ENCODE data around the gene RMI1. TPM values are rescaled to one million over a fixed set of nuclear protein-coding genes. Genes with fewer than 3 reads are reported as not detected.

Gene RMI1
- polyA plus RNA-seq, 1 experiment = 4.0 TPM

DNA sequence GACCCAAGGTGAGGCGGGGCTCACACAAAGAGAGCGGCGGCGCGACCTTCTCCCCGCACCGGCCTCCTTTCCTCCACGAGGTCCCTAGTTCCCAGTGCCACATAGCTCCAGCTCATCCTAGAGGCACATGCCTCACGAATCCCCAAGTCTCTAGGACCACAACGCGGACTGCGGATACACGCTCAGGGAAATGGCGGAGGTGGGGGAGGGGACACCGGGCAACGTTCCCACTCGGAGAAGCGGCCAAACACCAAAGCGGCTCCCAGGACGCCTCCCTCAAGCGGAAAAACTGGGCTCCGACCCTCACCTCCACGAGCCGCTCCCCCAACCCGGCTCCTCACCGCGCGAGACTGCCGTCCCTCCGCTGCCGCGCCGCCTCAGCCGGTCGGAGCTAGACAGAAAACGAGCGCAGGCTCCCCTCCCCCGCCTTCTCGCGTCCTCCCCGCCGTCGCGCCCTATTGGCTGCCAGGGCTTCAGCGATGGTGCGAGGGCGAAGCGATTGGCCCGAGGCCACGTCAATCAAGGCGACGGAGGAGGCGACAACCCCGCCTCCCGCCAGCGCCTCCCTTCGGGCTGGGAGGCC is 702 bp upstream of the RMI1 start, which contains the start of gene HNRNPK:
Gene HNRNPK (minus strand): TSS at position 404 of the 583 bp plus-strand sequence. CDS start 1,963 bp downstream, outside the sequence.
- ChIA-PET POLR2A (interaction anchor here (0.6 to 1.8 kb wide), 17 partner anchors 13 to 332 kb away, joined by 3 to 13 read pairs (median 4); partner anchors contain the start of gene KIF27), CTCF (interaction anchor here (0.5 to 1.4 kb wide), 4 partner anchors 40 to 394 kb away, joined by 3 read pairs; no protein-coding TSS in a partner anchor)
- TF ChIP-seq, protein P1, sequence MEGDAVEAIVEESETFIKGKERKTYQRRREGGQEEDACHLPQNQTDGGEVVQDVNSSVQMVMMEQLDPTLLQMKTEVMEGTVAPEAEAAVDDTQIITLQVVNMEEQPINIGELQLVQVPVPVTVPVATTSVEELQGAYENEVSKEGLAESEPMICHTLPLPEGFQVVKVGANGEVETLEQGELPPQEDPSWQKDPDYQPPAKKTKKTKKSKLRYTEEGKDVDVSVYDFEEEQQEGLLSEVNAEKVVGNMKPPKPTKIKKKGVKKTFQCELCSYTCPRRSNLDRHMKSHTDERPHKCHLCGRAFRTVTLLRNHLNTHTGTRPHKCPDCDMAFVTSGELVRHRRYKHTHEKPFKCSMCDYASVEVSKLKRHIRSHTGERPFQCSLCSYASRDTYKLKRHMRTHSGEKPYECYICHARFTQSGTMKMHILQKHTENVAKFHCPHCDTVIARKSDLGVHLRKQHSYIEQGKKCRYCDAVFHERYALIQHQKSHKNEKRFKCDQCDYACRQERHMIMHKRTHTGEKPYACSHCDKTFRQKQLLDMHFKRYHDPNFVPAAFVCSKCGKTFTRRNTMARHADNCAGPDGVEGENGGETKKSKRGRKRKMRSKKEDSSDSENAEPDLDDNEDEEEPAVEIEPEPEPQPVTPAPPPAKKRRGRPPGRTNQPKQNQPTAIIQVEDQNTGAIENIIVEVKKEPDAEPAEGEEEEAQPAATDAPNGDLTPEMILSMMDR (IDR thresholded peaks at IDR 0.05; ENCODE audit: low read depth, low read length) = no peak; the same call in 1 of the 2 replicates

GRCh38 chr9:83981126-83981871 is 694 bp downstream of the RMI1 start:
- TF ChIP-seq, protein P1 (IDR thresholded peaks at IDR 0.05; ENCODE audit: low read depth, low read length) = no peak
- DNase-seq (ENCODE audit: low read depth, low spot score) = no peak
- ChIA-PET CTCF (interaction anchor here (1.4 kb wide), 1 partner anchor 279 kb away, joined by 3 read pairs; no protein-coding TSS in a partner anchor), POLR2A (interaction anchor here (1.0 to 1.8 kb wide), 7 partner anchors 14 to 226 kb away, joined by 3 to 13 read pairs (median 6); no protein-coding TSS in a partner anchor)
- Histone ChIP-seq H3K4me3 (ENCODE audit: low read depth, low read length) (peak overlapping the region; percentile 98), H3K9me3 (ENCODE audit: control insufficient read depth, insufficient read depth, low read length) (peaks cover 4% of the 10 kb centered on the region; the same call in 1 of the 2 replicates), H3K27me3 (ENCODE audit: control insufficient read depth, insufficient read depth, low read length) (no peaks in the 10 kb centered on the region), H3K27ac (ENCODE audit: low read depth, low read length) (peak overlapping the region; percentile 82)

More for the DNA sequence above, 702 bp upstream of the RMI1 start, which contains the start of gene HNRNPK:
- DNase-seq (ENCODE audit: low read depth, low spot score) = peak; percentile 98
- peaks cover 4% of the 10 kb centered on the region; the same call in 1 of the 2 replicates for H3K9me3 ChIP-seq (ENCODE audit: control insufficient read depth, insufficient read depth, low read length)
- peak within 1 kb of the TSS; percentile 98 for H3K27ac ChIP-seq (ENCODE audit: low read depth, low read length)
- H3K4me3 ChIP-seq (ENCODE audit: low read depth, low read length) = peak within 1 kb of the TSS; percentile 98
- H3K27me3 ChIP-seq (ENCODE audit: control insufficient read depth, insufficient read depth, low read length) = no peaks in the 10 kb centered on the region

GRCh38 chr9:83986195-83986594 is 5.6 kb downstream of the RMI1 start:
- Histone ChIP-seq H3K27me3 (ENCODE audit: control insufficient read depth, insufficient read depth, low read length) (no peaks in the 10 kb centered on the region), H3K9me3 (ENCODE audit: control insufficient read depth, insufficient read depth, low read length) (no peaks in the 10 kb centered on the region), H3K4me3 (ENCODE audit: low read depth, low read length) (no peak overlapping the region), H3K27ac (ENCODE audit: low read depth, low read length) (no peak overlapping the region)
- CTCF ChIA-PET = interaction anchor here (0.6 kb wide), 1 partner anchor 1625 kb away, joined by 3 read pairs; no protein-coding TSS in a partner anchor
- TF ChIP-seq, protein P1 (IDR thresholded peaks at IDR 0.05; ENCODE audit: low read depth, low read length) = no peak
- POLR2A ChIA-PET = no interaction called here
- DNase-seq (ENCODE audit: low read depth, low spot score) = no peak

DNA sequence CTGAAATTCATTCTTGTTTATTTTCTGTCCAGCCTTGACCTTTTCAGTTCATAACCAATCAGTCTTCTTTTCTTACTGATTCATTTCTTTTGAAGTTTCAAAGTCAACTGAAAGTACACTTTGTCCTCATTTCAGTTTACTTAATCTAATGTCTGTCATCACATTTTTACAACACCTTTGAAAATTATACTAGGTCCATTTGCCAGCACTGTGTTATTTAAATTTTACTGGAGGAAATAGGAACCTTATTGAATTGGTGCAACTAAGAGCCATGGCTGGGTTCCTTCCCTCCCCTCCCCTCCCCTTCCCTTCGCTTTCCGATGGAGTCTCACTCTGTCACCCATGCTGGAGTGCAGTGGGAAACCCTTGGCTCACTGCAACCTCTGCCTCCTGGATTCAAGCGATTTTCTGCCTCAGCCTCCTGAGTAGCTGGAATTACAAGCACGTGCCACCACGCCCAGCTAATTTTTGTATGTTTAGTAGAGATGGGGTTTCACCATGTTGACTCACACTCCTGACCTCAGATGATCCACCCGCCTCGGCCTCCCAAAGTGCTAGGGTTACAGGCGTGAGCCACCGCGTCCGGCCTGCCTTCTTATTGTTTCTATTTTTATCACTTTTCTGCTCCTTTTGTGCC is 6.3 kb downstream of the RMI1 start:
- no peak overlapping the region for H3K4me3 ChIP-seq (ENCODE audit: low read depth, low read length)
- ChIA-PET CTCF (no interaction called here), POLR2A (interaction anchor here (0.7 kb wide), 1 partner anchor 1757 kb away, joined by 4 read pairs; no protein-coding TSS in a partner anchor)
- DNase-seq (ENCODE audit: low read depth, low spot score) = no peak
- no peaks in the 10 kb centered on the region for H3K27me3 ChIP-seq (ENCODE audit: control insufficient read depth, insufficient read depth, low read length)
- TF ChIP-seq, protein P1 (IDR thresholded peaks at IDR 0.05; ENCODE audit: low read depth, low read length) = no peak
- H3K27ac ChIP-seq (ENCODE audit: low read depth, low read length) = no peak overlapping the region
- no peaks in the 10 kb centered on the region for H3K9me3 ChIP-seq (ENCODE audit: control insufficient read depth, insufficient read depth, low read length)
